Tibial nerve (tissue), 4 donors: ENCODE data around the gene RAB36.

ENCODE experiments used
- EP300 ChIP-seq, 2 donors: sonication (generic); formaldehyde crosslinking; IDR thresholded peaks; one replicate each; pipeline ENCODE4 v1.6.1; 2017; ENCODE audit warnings: antibody characterized with exemption in 2 of 2, mild to moderate bottlenecking in 1 of 2
- POLR2A ChIP-seq, 2 donors: fragments of 450-650 bp; IDR thresholded peaks; one replicate each; pipeline ENCODE4 v1.6.1; 2017; ENCODE audit warnings: antibody characterized with exemption in 2 of 2, mild to moderate bottlenecking in 2 of 2, moderate library complexity in 2 of 2
- TF ChIP-seq, protein P1 (sequence below), 5 experiments: fragments of 200-600 bp in 3 of 5; fragments of 450-650 bp in 2 of 5; sonication (generic) in 3 of 5; IDR thresholded peaks; one replicate each; pipeline ENCODE4 v1.5.1; 2016 to 2019; ENCODE audit warnings: antibody characterized with exemption in 5 of 5, mild to moderate bottlenecking in 3 of 5, moderate library complexity in 2 of 5

DNA sequence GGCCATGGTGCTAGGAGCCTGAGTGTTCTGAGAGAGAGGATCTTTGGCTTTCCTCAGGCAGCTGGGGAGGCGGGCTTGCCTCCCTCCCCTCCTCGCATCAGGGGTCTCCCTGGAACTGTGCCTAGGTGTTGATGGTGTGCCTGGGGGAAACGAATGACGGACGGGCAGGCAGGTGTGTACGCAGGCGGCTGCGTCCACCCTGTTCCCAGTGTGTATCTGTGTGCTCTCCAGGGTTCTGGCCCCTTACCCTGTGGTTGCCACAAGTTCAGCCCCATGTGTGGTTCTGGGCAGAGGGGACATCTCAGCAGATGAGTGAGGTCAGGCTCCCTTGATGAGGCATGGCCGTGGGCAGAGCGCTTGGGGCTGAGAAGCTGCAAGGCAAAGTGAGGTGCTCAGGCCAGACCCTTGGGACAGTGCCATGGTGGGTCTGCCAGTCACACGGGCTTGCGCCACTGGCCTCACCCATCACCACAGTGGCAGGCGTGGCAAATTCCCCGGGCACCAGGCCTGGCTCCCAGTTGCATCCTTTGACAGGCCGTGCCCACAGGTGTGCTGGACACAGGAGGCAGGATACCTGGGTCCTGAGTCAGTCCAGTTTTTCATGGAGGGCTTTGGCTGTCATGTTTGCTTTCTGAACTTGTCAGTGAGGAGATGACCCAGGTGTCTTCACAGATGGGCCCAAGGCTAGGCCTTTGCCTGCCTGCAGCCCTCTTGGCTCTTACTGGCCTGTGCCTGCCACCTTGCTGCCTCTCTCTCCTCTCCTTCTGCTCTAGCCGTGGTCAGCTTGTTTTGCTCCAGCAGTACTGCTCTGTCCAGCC, 47.7 kb upstream of the RAB36 start:
- TF ChIP-seq, protein P1, sequence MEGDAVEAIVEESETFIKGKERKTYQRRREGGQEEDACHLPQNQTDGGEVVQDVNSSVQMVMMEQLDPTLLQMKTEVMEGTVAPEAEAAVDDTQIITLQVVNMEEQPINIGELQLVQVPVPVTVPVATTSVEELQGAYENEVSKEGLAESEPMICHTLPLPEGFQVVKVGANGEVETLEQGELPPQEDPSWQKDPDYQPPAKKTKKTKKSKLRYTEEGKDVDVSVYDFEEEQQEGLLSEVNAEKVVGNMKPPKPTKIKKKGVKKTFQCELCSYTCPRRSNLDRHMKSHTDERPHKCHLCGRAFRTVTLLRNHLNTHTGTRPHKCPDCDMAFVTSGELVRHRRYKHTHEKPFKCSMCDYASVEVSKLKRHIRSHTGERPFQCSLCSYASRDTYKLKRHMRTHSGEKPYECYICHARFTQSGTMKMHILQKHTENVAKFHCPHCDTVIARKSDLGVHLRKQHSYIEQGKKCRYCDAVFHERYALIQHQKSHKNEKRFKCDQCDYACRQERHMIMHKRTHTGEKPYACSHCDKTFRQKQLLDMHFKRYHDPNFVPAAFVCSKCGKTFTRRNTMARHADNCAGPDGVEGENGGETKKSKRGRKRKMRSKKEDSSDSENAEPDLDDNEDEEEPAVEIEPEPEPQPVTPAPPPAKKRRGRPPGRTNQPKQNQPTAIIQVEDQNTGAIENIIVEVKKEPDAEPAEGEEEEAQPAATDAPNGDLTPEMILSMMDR (IDR thresholded peaks at IDR 0.05): no peak
- no peak for TF ChIP-seq EP300 (IDR thresholded peaks at IDR 0.05)
- TF ChIP-seq POLR2A (IDR thresholded peaks at IDR 0.05): no peak
